Measurements from ENCODE around the gene VAPB.

GRCh38 chr20:58434326-58434725 lies 45.3 kb downstream of the VAPB start:
- TF ChIP-seq EP300 (IDR thresholded peaks at IDR 0.05) (no peak), POLR2AphosphoS5 (IDR thresholded peaks at IDR 0.05) (no peak)
- TF ChIP-seq, protein P1, sequence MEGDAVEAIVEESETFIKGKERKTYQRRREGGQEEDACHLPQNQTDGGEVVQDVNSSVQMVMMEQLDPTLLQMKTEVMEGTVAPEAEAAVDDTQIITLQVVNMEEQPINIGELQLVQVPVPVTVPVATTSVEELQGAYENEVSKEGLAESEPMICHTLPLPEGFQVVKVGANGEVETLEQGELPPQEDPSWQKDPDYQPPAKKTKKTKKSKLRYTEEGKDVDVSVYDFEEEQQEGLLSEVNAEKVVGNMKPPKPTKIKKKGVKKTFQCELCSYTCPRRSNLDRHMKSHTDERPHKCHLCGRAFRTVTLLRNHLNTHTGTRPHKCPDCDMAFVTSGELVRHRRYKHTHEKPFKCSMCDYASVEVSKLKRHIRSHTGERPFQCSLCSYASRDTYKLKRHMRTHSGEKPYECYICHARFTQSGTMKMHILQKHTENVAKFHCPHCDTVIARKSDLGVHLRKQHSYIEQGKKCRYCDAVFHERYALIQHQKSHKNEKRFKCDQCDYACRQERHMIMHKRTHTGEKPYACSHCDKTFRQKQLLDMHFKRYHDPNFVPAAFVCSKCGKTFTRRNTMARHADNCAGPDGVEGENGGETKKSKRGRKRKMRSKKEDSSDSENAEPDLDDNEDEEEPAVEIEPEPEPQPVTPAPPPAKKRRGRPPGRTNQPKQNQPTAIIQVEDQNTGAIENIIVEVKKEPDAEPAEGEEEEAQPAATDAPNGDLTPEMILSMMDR (IDR thresholded peaks at IDR 0.05), result no peak
